OCI-M2 (cell line): ENCODE data around the gene ZNF766.
"Not testable (repeated sequence)": the region's sequence is repeated elsewhere in the genome, so short reads cannot be mapped to it uniquely, and the experiment has no call there.

Experiments used
- DNase-seq: peaks from one replicate; lab custom pipeline; 2025; ENCODE audit not compliant: unreplicated experiment; lab: John Stamatoyannopoulos, UW

ZNF766 gene

GRCh38 chr19:52274191-52274590 lies 4.8 kb downstream of the ZNF766 start:
- no peak for DNase-seq

GRCh38 chr19:52275988-52276387 lies 6.6 kb downstream of the ZNF766 start:
- no peak for DNase-seq

- DNase-seq, result no peak
Measured at GRCh38 chr19:52277471-52277870, 8.1 kb downstream of the ZNF766 start.

- no peak for DNase-seq
Measured at GRCh38 chr19:52286256-52286655, 16.9 kb downstream of the ZNF766 start.

- DNase-seq, result no peak
Measured at GRCh38 chr19:52291781-52292180, 22.4 kb downstream of the ZNF766 start.

- not testable (repeated sequence) for DNase-seq
Measured at GRCh38 chr19:52292946-52293345, 23.6 kb downstream of the ZNF766 start.

GRCh38 chr19:52296400-52296772 lies 27.0 kb downstream of the ZNF766 start:
- DNase-seq, result no peak

- DNase-seq, result no peak
Measured at GRCh38 chr19:52296773-52297600, 27.6 kb downstream of the ZNF766 start, which contains the start of gene ZNF480. Gene ZNF480 (plus strand): TSS chr19:52297169. CDS start chr19:52300413, 3,244 bp downstream.

GRCh38 chr19:52297601-52298364 lies 28.4 kb downstream of the ZNF766 start:
- no peak for DNase-seq

GRCh38 chr19:52307275-52307674 lies 37.9 kb downstream of the ZNF766 start:
- DNase-seq, result no peak

GRCh38 chr19:52322429-52322828 lies 53.0 kb downstream of the ZNF766 start:
- no peak for DNase-seq

- no peak for DNase-seq
Measured at GRCh38 chr19:52331757-52332156, 62.4 kb downstream of the ZNF766 start.

GRCh38 chr19:52335768-52336116 lies 66.4 kb downstream of the ZNF766 start:
- DNase-seq, result no peak

- peak; percentile 89 for DNase-seq
Measured at GRCh38 chr19:52336117-52336790, 66.9 kb downstream of the ZNF766 start, which contains the start of gene ZNF610. Gene ZNF610 (plus strand): TSS chr19:52336243. CDS start chr19:52349173, 12,930 bp downstream.

GRCh38 chr19:52336791-52337381 lies 67.5 kb downstream of the ZNF766 start:
- DNase-seq, result no peak

GRCh38 chr19:52339022-52339421 lies 69.6 kb downstream of the ZNF766 start:
- DNase-seq, result not testable (repeated sequence)

- no peak for DNase-seq
Measured at GRCh38 chr19:52343548-52343947, 74.2 kb downstream of the ZNF766 start.

- no peak for DNase-seq
Measured at GRCh38 chr19:52345162-52345561, 75.8 kb downstream of the ZNF766 start.
